Endothelial cell (in vitro differentiated cells): ENCODE measurements around the gene EHMT1. TPM values are rescaled to one million over a fixed set of nuclear protein-coding genes. Genes with fewer than 3 reads are reported as not detected.
"Not testable (repeated sequence)": the region's sequence is repeated elsewhere in the genome, so short reads cannot be mapped to it uniquely, and the experiment has no call there.

ENCODE experiments used
- DNase-seq: peaks from one replicate; pipeline ENCODE4 v3.0.0; 2021; ENCODE audit warnings: low spot score
- H3K27ac Mint-ChIP-seq: one replicate; pipeline ENCODE4 v1.8.0; 2021; ENCODE audit warnings: mixed read lengths, inconsistent platforms; ENCODE audit not compliant: unreplicated experiment
- H3K27me3 Mint-ChIP-seq: one replicate; pipeline ENCODE4 v1.8.0; 2021; ENCODE audit warnings: mild to moderate bottlenecking, moderate library complexity, mixed read lengths, inconsistent platforms; ENCODE audit not compliant: unreplicated experiment
- H3K36me3 Mint-ChIP-seq: one replicate; pipeline ENCODE4 v1.8.0; 2021; ENCODE audit warnings: mild to moderate bottlenecking, low read depth, mixed read lengths, inconsistent platforms; ENCODE audit not compliant: unreplicated experiment
- H3K4me1 Mint-ChIP-seq: one replicate; pipeline ENCODE4 v1.8.0; 2021; ENCODE audit warnings: mild to moderate bottlenecking, mixed read lengths, inconsistent platforms; ENCODE audit not compliant: unreplicated experiment
- H3K4me3 Mint-ChIP-seq: one replicate; pipeline ENCODE4 v1.8.0; 2021; ENCODE audit warnings: mild to moderate bottlenecking, mixed read lengths, inconsistent platforms; ENCODE audit not compliant: unreplicated experiment
- H3K9me3 Mint-ChIP-seq: one replicate; pipeline ENCODE4 v1.8.0; 2021; ENCODE audit warnings: mixed read lengths, inconsistent platforms; ENCODE audit not compliant: unreplicated experiment
- CTCF ChIP-seq: fragments of 200-600 bp; sonication (generic); IDR thresholded peaks from one replicate; pipeline ENCODE4 v1.5.0; 2021; ENCODE audit warnings: antibody characterized with exemption; ENCODE audit not compliant: unreplicated experiment
- total RNA-seq: library from RNA; stranded (reverse); fragmentation: NEBNext Ultra II Directional; extraction: Animal tissue kit (Norgen Biotek cat#: 25700); gene quantifications from one replicate; pipeline ENCODE4 v1.2.1, GENCODE V29; 2021; ENCODE audit not compliant: unreplicated experiment

Gene EHMT1
- total RNA-seq, 1 donor from 2014 or later = 120 TPM

GRCh38 chr9:137723783-137724445 is 105.1 kb downstream of the EHMT1 start:
- peaks cover 52% of the 10 kb centered on the region for H3K36me3 Mint-ChIP-seq
- H3K9me3 Mint-ChIP-seq = peaks cover 4% of the 10 kb centered on the region
- peaks cover 18% of the 10 kb centered on the region for H3K4me1 Mint-ChIP-seq
- TF ChIP-seq CTCF = no peak
- no peak overlapping the region for H3K27ac Mint-ChIP-seq
- no peak for DNase-seq
- H3K27me3 Mint-ChIP-seq = peaks cover 11% of the 10 kb centered on the region
- no peak overlapping the region for H3K4me3 Mint-ChIP-seq

GRCh38 chr9:137724818-137725240 is 106.0 kb downstream of the EHMT1 start:
- peaks cover 52% of the 10 kb centered on the region for H3K36me3 Mint-ChIP-seq
- H3K9me3 Mint-ChIP-seq = peaks cover 4% of the 10 kb centered on the region
- H3K27me3 Mint-ChIP-seq = peaks cover 11% of the 10 kb centered on the region
- DNase-seq = no peak
- peak overlapping the region; percentile 59 for H3K4me3 Mint-ChIP-seq
- peaks cover 18% of the 10 kb centered on the region for H3K4me1 Mint-ChIP-seq
- peak overlapping the region; percentile 32 for H3K27ac Mint-ChIP-seq
- no peak for TF ChIP-seq CTCF

GRCh38 chr9:137725598-137725997 is 106.8 kb downstream of the EHMT1 start:
- peak overlapping the region; percentile 61 for H3K27ac Mint-ChIP-seq

GRCh38 chr9:137726336-137726735 is 107.5 kb downstream of the EHMT1 start:
- Mint-ChIP-seq H3K4me1 (peaks cover 18% of the 10 kb centered on the region), H3K27me3 (peaks cover 11% of the 10 kb centered on the region), H3K36me3 (peaks cover 52% of the 10 kb centered on the region), H3K4me3 (peak overlapping the region; percentile 13)
- not testable (repeated sequence) for DNase-seq, H3K27ac Mint-ChIP-seq, H3K9me3 Mint-ChIP-seq

More at GRCh38 chr9:137725598-137725997, 106.8 kb downstream of the EHMT1 start:
- peaks cover 11% of the 10 kb centered on the region for H3K27me3 Mint-ChIP-seq
- DNase-seq = no peak
- no peak overlapping the region for H3K4me3 Mint-ChIP-seq
- no peak for TF ChIP-seq CTCF
- H3K9me3 Mint-ChIP-seq = peaks cover 4% of the 10 kb centered on the region
- peaks cover 18% of the 10 kb centered on the region for H3K4me1 Mint-ChIP-seq
- H3K36me3 Mint-ChIP-seq = peaks cover 50% of the 10 kb centered on the region

GRCh38 chr9:137726764-137727163 is 108.0 kb downstream of the EHMT1 start:
- Mint-ChIP-seq H3K4me3 (peak overlapping the region; percentile 13), H3K27me3 (peaks cover 11% of the 10 kb centered on the region), H3K27ac (no peak overlapping the region), H3K36me3 (peaks cover 49% of the 10 kb centered on the region), H3K4me1 (peaks cover 18% of the 10 kb centered on the region), H3K9me3 (peaks cover under 1% of the 10 kb centered on the region)
- no peak for TF ChIP-seq CTCF
- no peak for DNase-seq
